K562 (cell line): ENCODE results near the gene TOMM6. TPM values are rescaled to one million over a fixed set of nuclear protein-coding genes. Genes with fewer than 3 reads are reported as not detected.

Source experiments
- CBX1 ChIP-seq: sonication (generic); IDR thresholded peaks from 2 replicates; pipeline ENCODE4 v1.6.1; 2016; ENCODE audit warnings: antibody characterized with exemption, low read depth, mild to moderate bottlenecking
- DMBX1 ChIP-seq: fragments of 250-450 bp; sonication (Bioruptor Pico); IDR thresholded peaks from 2 replicates; pipeline ENCODE4 v1.8.0; 2022; ENCODE audit warnings: inconsistent platforms, mild to moderate bottlenecking, moderate library complexity, borderline replicate concordance
- FUS ChIP-seq: fragments of 200-400 bp; formaldehyde crosslinking; optimal IDR thresholded peaks from 2 replicates; pipeline ENCODE3; 2017; ENCODE audit warnings: low read depth, low read length
- JUNB ChIP-seq: fragments of 450-650 bp; formaldehyde crosslinking; conservative IDR thresholded peaks from 2 replicates; pipeline ENCODE4 v1.4.0; 2020; ENCODE audit warnings: mild to moderate bottlenecking
- MCM3 ChIP-seq: fragments of 450-650 bp; IDR thresholded peaks from 2 replicates; pipeline ENCODE4 v1.6.1; 2016
- MYC ChIP-seq, 2 experiments: fragments of 250-450 bp in 1 of 2; sonication (Bioruptor Pico) in 1 of 2; IDR thresholded peaks; 2 replicates each; pipeline versions ENCODE4 v1.5.1 to v1.6.1; 2012 to 2021; ENCODE audit warnings: low read depth in 2 of 2, borderline replicate concordance in 1 of 2, improper control_type of control experiment in 1 of 2, low read length in 1 of 2, mild to moderate bottlenecking in 1 of 2, moderate library complexity in 1 of 2
- NCOA1 ChIP-seq: fragments of 450-650 bp; IDR thresholded peaks from 2 replicates; pipeline ENCODE4 v1.6.1; 2016; ENCODE audit warnings: low read depth
- NR2C2 ChIP-seq, 2 experiments: fragments of 200-800 bp in 1 of 2; sonication (Bioruptor generic) in 1 of 2; sonication (generic) in 1 of 2; formaldehyde crosslinking in 1 of 2; IDR thresholded peaks; 2 replicates each; pipeline versions ENCODE4 v1.6.1 to v1.8.0; 2016 to 2022; ENCODE audit warnings: mild to moderate bottlenecking in 1 of 2, missing compliant biosample characterization in 1 of 2, missing genetic modification characterization in 1 of 2, missing genetic modification reagents in 1 of 2
- RREB1 ChIP-seq: fragments of 250-450 bp; sonication (Bioruptor Pico); IDR thresholded peaks from 2 replicates; pipeline ENCODE4 v1.4.0; 2020
- THRA ChIP-seq: fragments of 450-650 bp; IDR thresholded peaks from 2 replicates; pipeline ENCODE4 v1.6.1; 2017; ENCODE audit warnings: mild to moderate bottlenecking, moderate library complexity
- ZBTB7A ChIP-seq: IDR thresholded peaks from 2 replicates; pipeline ENCODE4 v1.6.1; 2011; ENCODE audit warnings: low read depth, mild to moderate bottlenecking, low read length, moderate library complexity, borderline replicate concordance; ENCODE audit not compliant: control insufficient read depth
- ZFP36 ChIP-seq: fragments of 150-350 bp; IDR thresholded peaks from 2 replicates; pipeline ENCODE4 v1.6.1; 2018; ENCODE audit warnings: low read length, low read depth; ENCODE audit not compliant: partially characterized antibody
- ZHX1 ChIP-seq: fragments of 150-350 bp; conservative IDR thresholded peaks from 2 replicates; pipeline ENCODE4 v1.6.1; 2014; ENCODE audit warnings: low read length
- ZNF24 ChIP-seq: fragments of 450-650 bp; IDR thresholded peaks from 2 replicates; pipeline ENCODE4 v1.6.1; 2016
- ZNF253 ChIP-seq: fragments of 250-450 bp; sonication (Bioruptor Pico); conservative IDR thresholded peaks from 2 replicates; pipeline ENCODE4 v1.6.1; 2021; ENCODE audit warnings: mild to moderate bottlenecking
- ZNF384 ChIP-seq: IDR thresholded peaks from 2 replicates; pipeline ENCODE4 v1.6.1; 2012; ENCODE audit warnings: low read depth, low read length, improper control_type of control experiment
- ZNF41 ChIP-seq: fragments of 250-450 bp; sonication (Bioruptor Pico); conservative IDR thresholded peaks from 2 replicates; pipeline ENCODE4 v1.4.0; 2020; ENCODE audit warnings: mild to moderate bottlenecking
- ZNF561 ChIP-seq: fragments of 450-650 bp; formaldehyde crosslinking; conservative IDR thresholded peaks from 2 replicates; pipeline ENCODE4 v1.4.0; 2020; ENCODE audit warnings: mild to moderate bottlenecking, moderate library complexity
- polyA plus RNA-seq, 8 experiments: library from polyadenylated mRNA; depleted of rRNA in 4 of 8; stranded (reverse) in 5 of 8; unstranded in 3 of 8; fragments of >200 nt; fragmentation: Nextera tagmentation in 2 of 8; fragmentation: Illumina TruSeq in 1 of 8; extraction: Ambion mirVana in 2 of 8; extraction: Trizol in 1 of 8; gene quantifications; 2 replicates each; pipeline versions ENCODE4 v1.2.1 to v1.2.3, GENCODE V29; 2011 to 2014; ENCODE audit warnings: inconsistent platforms in 1 of 8, missing spikeins in 1 of 8
- total RNA-seq, 7 experiments: library from RNA; depleted of rRNA in 6 of 7; stranded (reverse); fragments of >200 nt in 6 of 7; fragmentation: Illumina TruSeq in 2 of 7; extraction: Trizol in 2 of 7; gene quantifications; 2 replicates each; pipeline versions ENCODE4 v1.2.1 to v1.2.3, GENCODE V29; 2011 to 2021; ENCODE audit warnings: low replicate concordance in 1 of 7

Gene TOMM6
- total and polyA plus RNA-seq, 9 of the 15 experiments (the other 6 are each of a cell fraction or from before 2014, with no cell fraction given) = 380 to 2,097 (median 1,065) TPM

- TF ChIP-seq ZNF41 (no peak), ZNF384 (no peak), MYC (IDR thresholded peaks at IDR 0.05; ENCODE audit: low read depth, low read length) (no peak; the same call in 1 of the 2 replicates), MYC (CRISPR knock-in tag; IDR thresholded peaks at IDR 0.05; ENCODE audit: borderline replicate concordance, low read depth) (peak; percentile 77; the same call in 1 of the 2 replicates), THRA (no peak), ZNF561 (CRISPR knock-in tag) (no peak), ZHX1 (no peak), DMBX1 (CRISPR knock-in tag) (no peak), RREB1 (no peak; the same call in 1 of the 2 replicates), MCM3 (no peak), NCOA1 (no peak), NR2C2 (CRISPR knock-in tag; IDR thresholded peaks at IDR 0.05) (peak; percentile 74), NR2C2 (tag; IDR thresholded peaks at IDR 0.05) (no peak), ZNF253 (no peak), JUNB (CRISPR knock-in tag) (no peak), ZBTB7A (peak; percentile 92), FUS (peak; percentile 43), ZNF24 (no peak; the same call in 1 of the 2 replicates), ZFP36 (no peak), CBX1 (peak; percentile 93)
Measured at GRCh38 chr6:41786451-41787218, 859 bp upstream of the TOMM6 start (continued).
